Measurements from ENCODE around the gene KCNMB1. TPM values are rescaled to one million over a fixed set of nuclear protein-coding genes. Genes with fewer than 3 reads are reported as not detected.

The KCNMB1 gene
- total RNA-seq, 1 donor from 2014 or later, result 2.5 TPM

DNA sequence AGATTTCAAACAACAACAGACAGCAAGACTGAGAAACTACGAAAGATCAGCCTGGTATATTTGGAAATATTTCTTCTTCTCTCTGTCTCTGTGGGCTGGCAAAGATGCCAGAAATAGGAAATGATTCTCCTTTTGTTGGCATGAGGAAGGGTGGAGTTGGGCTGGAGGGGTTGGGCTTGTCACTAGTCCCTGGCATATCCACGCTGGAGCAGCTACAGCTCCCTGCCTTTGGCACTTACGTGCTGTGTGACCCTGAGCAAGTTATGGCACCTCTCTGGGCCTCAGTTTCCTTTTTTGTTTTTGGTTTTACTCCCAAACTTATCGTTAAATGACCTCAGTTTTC lies 354 bp upstream of the KCNMB1 start:
- H3K4me3 ChIP-seq, result peak overlapping the region; percentile 40
- H3K9me3 ChIP-seq, result no peaks in the 10 kb centered on the region
- peaks cover 20% of the 10 kb centered on the region for H3K4me1 ChIP-seq
- DNase-seq (no peak), ATAC-seq (peak; percentile 40 to 56)
- H3K27me3 ChIP-seq (ENCODE audit: low read depth), result no peaks in the 10 kb centered on the region
- intact Hi-C loops (cut with DNase I), result no loop called here
- TF ChIP-seq, protein P1, sequence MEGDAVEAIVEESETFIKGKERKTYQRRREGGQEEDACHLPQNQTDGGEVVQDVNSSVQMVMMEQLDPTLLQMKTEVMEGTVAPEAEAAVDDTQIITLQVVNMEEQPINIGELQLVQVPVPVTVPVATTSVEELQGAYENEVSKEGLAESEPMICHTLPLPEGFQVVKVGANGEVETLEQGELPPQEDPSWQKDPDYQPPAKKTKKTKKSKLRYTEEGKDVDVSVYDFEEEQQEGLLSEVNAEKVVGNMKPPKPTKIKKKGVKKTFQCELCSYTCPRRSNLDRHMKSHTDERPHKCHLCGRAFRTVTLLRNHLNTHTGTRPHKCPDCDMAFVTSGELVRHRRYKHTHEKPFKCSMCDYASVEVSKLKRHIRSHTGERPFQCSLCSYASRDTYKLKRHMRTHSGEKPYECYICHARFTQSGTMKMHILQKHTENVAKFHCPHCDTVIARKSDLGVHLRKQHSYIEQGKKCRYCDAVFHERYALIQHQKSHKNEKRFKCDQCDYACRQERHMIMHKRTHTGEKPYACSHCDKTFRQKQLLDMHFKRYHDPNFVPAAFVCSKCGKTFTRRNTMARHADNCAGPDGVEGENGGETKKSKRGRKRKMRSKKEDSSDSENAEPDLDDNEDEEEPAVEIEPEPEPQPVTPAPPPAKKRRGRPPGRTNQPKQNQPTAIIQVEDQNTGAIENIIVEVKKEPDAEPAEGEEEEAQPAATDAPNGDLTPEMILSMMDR (IDR thresholded peaks at IDR 0.05), result no peak
- H3K27ac ChIP-seq, result peak overlapping the region; percentile 21
- no peaks in the 10 kb centered on the region for H3K36me3 ChIP-seq

DNA sequence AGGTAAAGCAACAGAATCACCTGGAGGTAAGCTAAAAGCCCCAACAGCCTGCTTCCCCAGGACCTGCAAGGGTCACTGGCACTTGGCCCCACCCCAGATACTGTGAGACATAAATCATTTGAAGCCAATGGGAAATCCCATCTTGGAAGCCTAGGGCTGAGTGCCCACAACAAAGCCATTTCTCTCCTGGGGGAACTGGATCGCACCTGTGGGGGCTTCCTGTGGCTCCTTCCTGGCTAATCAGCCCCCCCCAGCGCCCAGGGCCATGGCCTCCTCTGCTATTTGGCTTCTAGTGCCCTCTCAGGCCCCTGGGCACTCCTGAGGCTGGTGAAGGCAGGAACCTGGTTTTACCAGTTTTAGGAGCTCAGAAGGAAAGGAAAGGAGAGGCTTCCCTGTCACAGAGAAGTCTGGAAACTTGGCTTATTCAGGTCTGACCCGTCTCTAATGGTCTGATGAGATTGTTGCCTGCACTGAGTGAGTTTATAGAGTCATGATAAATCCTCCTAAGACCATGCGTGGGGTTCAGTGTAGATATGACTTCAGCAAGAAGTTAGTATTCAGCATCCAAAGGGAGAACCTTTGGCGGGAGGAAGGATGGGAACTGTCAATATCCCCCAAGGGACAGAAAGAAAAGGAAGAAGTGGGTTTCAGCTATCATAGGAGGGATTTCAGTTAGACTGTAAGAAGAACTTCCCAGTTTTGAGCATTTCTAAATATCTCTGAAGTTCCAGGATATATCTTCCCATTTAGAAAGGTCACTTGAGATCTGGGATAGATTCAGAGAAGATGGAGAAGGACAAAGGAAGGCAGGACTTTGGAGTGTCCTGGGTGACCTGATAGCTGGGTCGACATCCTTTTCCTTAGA lies 1.2 kb downstream of the KCNMB1 start:
- no peak overlapping the region for H3K27ac ChIP-seq

GRCh38 chr5:170386743-170387395 lies 2.3 kb downstream of the KCNMB1 start:
- Histone ChIP-seq H3K27ac (no peak overlapping the region), H3K4me3 (no peak overlapping the region), H3K36me3 (no peaks in the 10 kb centered on the region), H3K27me3 (ENCODE audit: low read depth) (no peaks in the 10 kb centered on the region), H3K4me1 (peaks cover 20% of the 10 kb centered on the region), H3K9me3 (no peaks in the 10 kb centered on the region)
- no peak for ATAC-seq
- intact Hi-C loops (cut with DNase I), result no loop called here
- DNase-seq, result no peak
- TF ChIP-seq, protein P1 (IDR thresholded peaks at IDR 0.05), result no peak

More for the DNA sequence above, 1.2 kb downstream of the KCNMB1 start:
- DNase-seq (no peak), ATAC-seq (peak in 1 of 2 donors; percentile 36)
- intact Hi-C loops (cut with DNase I), result no loop called here
- H3K27me3 ChIP-seq (ENCODE audit: low read depth), result no peaks in the 10 kb centered on the region
- no peaks in the 10 kb centered on the region for H3K9me3 ChIP-seq
- peak overlapping the region; percentile 40 for H3K4me3 ChIP-seq
- peaks cover 20% of the 10 kb centered on the region for H3K4me1 ChIP-seq
- H3K36me3 ChIP-seq, result no peaks in the 10 kb centered on the region
- TF ChIP-seq, protein P1 (IDR thresholded peaks at IDR 0.05), result no peak

DNA sequence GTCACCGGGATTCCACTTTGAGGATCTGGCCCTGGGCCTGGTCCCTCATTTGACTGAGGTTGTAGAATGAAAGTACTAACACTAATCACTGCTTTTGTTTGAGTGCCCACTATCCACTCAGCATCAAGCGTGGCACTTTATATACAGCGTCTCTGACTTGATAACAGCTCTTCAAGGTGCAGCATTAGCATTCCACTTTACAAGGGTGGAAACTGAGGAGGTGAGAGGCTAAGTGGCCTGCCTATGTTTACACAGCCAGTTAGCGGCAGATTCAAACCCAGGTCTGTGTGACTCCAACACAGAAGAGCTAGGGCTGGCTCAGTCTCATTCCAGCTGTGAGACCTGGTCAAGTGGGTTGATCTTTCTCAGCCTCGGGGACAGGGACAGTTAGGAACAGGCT lies 5.9 kb downstream of the KCNMB1 start:
- Histone ChIP-seq H3K4me1 (peaks cover 6% of the 10 kb centered on the region), H3K9me3 (no peaks in the 10 kb centered on the region), H3K4me3 (no peak overlapping the region), H3K36me3 (no peaks in the 10 kb centered on the region), H3K27me3 (ENCODE audit: low read depth) (no peaks in the 10 kb centered on the region), H3K27ac (no peak overlapping the region)
- intact Hi-C loops (cut with DNase I), result no loop called here
- TF ChIP-seq, protein P1 (IDR thresholded peaks at IDR 0.05), result no peak
- peak; percentile 47 to 80 for ATAC-seq
- DNase-seq, result no peak

DNA sequence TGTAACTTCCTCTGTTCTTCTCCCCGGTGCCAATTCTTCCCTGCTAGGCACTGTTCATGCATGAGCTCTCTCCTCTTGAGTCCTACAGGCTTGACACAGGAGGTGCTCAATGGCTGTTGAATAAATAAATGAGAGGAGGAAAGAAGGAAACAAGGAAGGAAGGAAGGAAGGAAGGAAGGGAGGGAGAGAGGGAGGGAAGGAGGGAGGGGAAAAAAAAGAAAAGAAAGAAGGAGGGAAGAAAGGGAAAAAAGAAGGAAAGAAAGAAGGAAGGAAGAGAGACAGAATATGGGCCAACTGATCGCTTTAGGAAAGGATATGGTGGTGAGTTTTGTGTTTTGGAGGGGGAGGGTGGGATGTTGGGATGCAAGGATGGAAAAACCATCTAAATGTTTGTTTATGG lies 6.4 kb downstream of the KCNMB1 start:
- intact Hi-C loops (cut with DNase I), result no loop called here
- no peaks in the 10 kb centered on the region for H3K9me3 ChIP-seq
- H3K27ac ChIP-seq, result no peak overlapping the region
- TF ChIP-seq, protein P1 (IDR thresholded peaks at IDR 0.05), result no peak
- H3K27me3 ChIP-seq (ENCODE audit: low read depth), result no peaks in the 10 kb centered on the region
- peaks cover 2% of the 10 kb centered on the region for H3K4me1 ChIP-seq
- DNase-seq (no peak), ATAC-seq (no peak)
- H3K4me3 ChIP-seq, result no peak overlapping the region
- no peaks in the 10 kb centered on the region for H3K36me3 ChIP-seq
